ENCODE data around the gene PAPLN.
A peak's percentile ranks its signal among the peaks of the same experiment; 100 is the strongest.

PAPLN gene

GRCh38 chr14:73280903-73281302, 43.6 kb downstream of the PAPLN start:
- DNase-seq (ENCODE audit: low read depth) = no peak
- TF ChIP-seq, protein P1, sequence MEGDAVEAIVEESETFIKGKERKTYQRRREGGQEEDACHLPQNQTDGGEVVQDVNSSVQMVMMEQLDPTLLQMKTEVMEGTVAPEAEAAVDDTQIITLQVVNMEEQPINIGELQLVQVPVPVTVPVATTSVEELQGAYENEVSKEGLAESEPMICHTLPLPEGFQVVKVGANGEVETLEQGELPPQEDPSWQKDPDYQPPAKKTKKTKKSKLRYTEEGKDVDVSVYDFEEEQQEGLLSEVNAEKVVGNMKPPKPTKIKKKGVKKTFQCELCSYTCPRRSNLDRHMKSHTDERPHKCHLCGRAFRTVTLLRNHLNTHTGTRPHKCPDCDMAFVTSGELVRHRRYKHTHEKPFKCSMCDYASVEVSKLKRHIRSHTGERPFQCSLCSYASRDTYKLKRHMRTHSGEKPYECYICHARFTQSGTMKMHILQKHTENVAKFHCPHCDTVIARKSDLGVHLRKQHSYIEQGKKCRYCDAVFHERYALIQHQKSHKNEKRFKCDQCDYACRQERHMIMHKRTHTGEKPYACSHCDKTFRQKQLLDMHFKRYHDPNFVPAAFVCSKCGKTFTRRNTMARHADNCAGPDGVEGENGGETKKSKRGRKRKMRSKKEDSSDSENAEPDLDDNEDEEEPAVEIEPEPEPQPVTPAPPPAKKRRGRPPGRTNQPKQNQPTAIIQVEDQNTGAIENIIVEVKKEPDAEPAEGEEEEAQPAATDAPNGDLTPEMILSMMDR (conservative IDR thresholded peaks at IDR 0.05; ENCODE audit: low read length) = no peak
- H3K4me3 ChIP-seq (ENCODE audit: low read length) = no peak overlapping the region

DNA sequence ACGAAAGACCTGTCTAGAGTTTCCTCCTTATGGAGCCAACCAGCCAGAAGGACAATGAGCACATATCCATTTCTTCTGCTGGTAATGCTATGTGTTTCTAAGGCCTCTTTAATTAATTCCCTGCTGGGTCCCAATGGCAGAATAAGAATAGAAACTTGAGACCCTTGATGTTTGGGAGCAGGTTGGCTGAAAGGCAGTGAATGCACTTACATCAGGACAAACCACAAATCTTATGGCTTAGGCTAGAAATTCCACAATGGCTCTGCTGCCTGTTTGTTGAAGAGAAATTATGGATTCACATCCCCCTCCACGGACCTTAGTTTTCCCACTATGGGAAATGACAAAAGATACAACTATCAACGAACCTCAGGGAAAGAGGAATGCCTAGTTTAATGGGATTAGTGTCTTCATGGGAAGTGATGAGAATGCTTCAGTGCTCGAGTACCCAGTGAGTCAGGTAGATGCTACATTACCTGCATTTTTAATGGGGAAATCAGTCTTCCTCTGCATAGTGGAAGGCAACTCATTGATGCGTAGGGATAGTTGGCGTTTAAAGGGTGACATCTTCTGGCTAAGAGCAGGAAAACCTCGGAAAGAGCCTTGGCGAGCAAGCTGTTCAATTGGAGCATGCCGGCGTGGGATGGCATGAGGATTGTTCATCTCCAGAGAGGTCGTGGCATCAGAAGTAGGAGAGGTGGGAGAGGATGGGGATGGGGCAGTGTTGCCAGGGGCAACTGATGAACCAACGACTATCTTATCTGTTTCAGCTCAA, 46.5 kb downstream of the PAPLN start:
- peak; percentile 26 for DNase-seq (ENCODE audit: low read depth)
- TF ChIP-seq, protein P1 (conservative IDR thresholded peaks at IDR 0.05; ENCODE audit: low read length) = peak; percentile 46
- H3K4me3 ChIP-seq (ENCODE audit: low read length) = no peak overlapping the region

DNA sequence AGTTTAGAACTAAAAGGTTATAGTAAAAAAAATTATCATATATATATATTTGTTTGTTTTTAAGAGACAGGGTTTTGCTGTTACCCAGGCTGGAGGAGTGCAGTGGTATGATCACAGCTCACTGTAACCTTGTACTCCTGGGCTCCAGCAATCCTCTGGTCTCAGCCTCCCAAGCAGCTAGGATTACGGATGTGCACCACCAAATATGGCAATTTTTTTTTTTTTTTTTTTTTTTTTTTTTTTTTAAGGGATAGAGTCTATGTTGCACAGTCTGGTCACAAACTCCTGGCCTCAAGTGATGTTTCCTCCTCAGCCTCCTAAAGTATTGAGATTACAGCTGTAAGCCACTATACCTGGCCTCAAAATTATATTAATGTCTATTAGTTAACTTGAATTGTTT, 48.7 kb downstream of the PAPLN start:
- DNase-seq (ENCODE audit: low read depth) = no peak
- no peak overlapping the region for H3K4me3 ChIP-seq (ENCODE audit: low read length)
- TF ChIP-seq, protein P1 (conservative IDR thresholded peaks at IDR 0.05; ENCODE audit: low read length) = no peak

- no peak overlapping the region for H3K4me3 ChIP-seq (ENCODE audit: low read length)
- TF ChIP-seq, protein P1 (conservative IDR thresholded peaks at IDR 0.05; ENCODE audit: low read length) = no peak
- no peak for DNase-seq (ENCODE audit: low read depth)
Measured at GRCh38 chr14:73286598-73286997, 49.3 kb downstream of the PAPLN start.

DNA sequence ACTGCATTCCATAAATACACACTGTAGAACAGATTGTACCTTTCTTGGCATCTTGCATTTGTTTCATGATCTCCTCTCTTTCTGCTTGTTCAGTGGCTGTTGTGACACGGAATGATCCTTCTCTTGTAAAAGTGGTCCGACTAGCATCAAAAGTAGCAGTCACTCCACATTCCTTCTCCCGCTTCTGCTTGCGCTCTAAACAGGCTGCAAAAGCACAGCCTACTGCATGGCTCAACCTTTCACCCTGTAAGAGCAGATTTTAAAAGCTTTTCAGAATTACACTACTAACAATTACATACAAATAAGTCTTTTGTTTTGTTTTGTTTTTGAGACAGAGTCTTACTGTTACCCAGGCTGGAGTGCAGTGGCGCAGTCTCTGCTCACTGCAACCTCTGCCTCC, 49.8 kb downstream of the PAPLN start:
- H3K4me3 ChIP-seq (ENCODE audit: low read length) = no peak overlapping the region
- DNase-seq (ENCODE audit: low read depth) = no peak
- TF ChIP-seq, protein P1 (conservative IDR thresholded peaks at IDR 0.05; ENCODE audit: low read length) = no peak

GRCh38 chr14:73289308-73289707, 52.0 kb downstream of the PAPLN start:
- TF ChIP-seq, protein P1 (conservative IDR thresholded peaks at IDR 0.05; ENCODE audit: low read length) = no peak
- no peak overlapping the region for H3K4me3 ChIP-seq (ENCODE audit: low read length)
- no peak for DNase-seq (ENCODE audit: low read depth)

DNA sequence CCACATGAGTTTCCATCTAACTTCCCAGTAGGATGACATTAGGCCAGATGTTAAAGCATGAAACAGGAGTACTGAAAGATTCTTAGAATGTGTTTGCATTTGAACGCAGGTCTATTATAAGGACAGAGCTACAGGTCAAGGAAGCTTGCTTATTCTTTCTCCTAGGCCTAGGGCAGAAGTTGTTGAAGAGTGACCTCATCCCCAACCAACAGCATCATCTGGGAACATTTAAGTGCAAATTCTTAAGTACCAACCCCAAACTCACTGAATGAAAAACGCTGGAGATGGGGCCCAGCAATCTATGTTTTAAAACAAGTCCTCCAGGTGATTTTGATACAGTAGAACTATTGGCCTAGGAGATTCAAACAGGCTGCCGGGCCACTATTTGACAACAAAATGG, 52.4 kb downstream of the PAPLN start:
- DNase-seq (ENCODE audit: low read depth) = peak; percentile 32
- TF ChIP-seq, protein P1 (conservative IDR thresholded peaks at IDR 0.05; ENCODE audit: low read length) = no peak

More for the DNA sequence above, 52.4 kb downstream of the PAPLN start:
- H3K4me3 ChIP-seq (ENCODE audit: low read length) = no peak overlapping the region
